SHP77 treated with DMSO at 0.1 percent for 48 hours (cell line): Measurements from ENCODE around the gene HPSE2.
"Not testable (repeated sequence)": the region's sequence is repeated elsewhere in the genome, so short reads cannot be mapped to it uniquely, and the experiment has no call there.

Experiments
- DNase-seq: peaks from one replicate; lab custom pipeline; 2025; lab: John Stamatoyannopoulos, UW

The HPSE2 gene

GRCh38 chr10:99235658-99236626 lies at the start of gene HPSE2:
Gene HPSE2 (minus strand): TSS chr10:99235852.
- DNase-seq = no peak

GRCh38 chr10:99280472-99280871 lies 44.8 kb upstream of the HPSE2 start:
- no peak for DNase-seq

- no peak for DNase-seq
Measured at GRCh38 chr10:99279626-99280111, 44.0 kb upstream of the HPSE2 start.

- peak; percentile 10 for DNase-seq
Measured at GRCh38 chr10:99276848-99277486, 41.3 kb upstream of the HPSE2 start.

- DNase-seq = peak; percentile 24
Measured at GRCh38 chr10:99266383-99266782, 30.7 kb upstream of the HPSE2 start.

GRCh38 chr10:99248824-99249223 lies 13.2 kb upstream of the HPSE2 start:
- DNase-seq = no peak

- not testable (repeated sequence) for DNase-seq
Measured at GRCh38 chr10:99247893-99248292, 12.2 kb upstream of the HPSE2 start.

- DNase-seq = no peak
Measured at GRCh38 chr10:99236627-99237309, 1.1 kb upstream of the HPSE2 start.

- DNase-seq = no peak
Measured at GRCh38 chr10:99234791-99235657, 628 bp downstream of the HPSE2 start.

GRCh38 chr10:99234041-99234790 lies 1.4 kb downstream of the HPSE2 start:
- no peak for DNase-seq

- no peak for DNase-seq
Measured at GRCh38 chr10:99233689-99234037, 2.0 kb downstream of the HPSE2 start.

GRCh38 chr10:99233000-99233688 lies 2.5 kb downstream of the HPSE2 start:
- DNase-seq = no peak

- DNase-seq = no peak
Measured at GRCh38 chr10:99232360-99232999, 3.2 kb downstream of the HPSE2 start.

GRCh38 chr10:99224766-99225165 lies 10.9 kb downstream of the HPSE2 start:
- no peak for DNase-seq

GRCh38 chr10:99207340-99207739 lies 28.3 kb downstream of the HPSE2 start:
- no peak for DNase-seq

- DNase-seq = no peak
Measured at GRCh38 chr10:99203310-99203709, 32.3 kb downstream of the HPSE2 start.

- no peak for DNase-seq
Measured at GRCh38 chr10:99172950-99173349, 62.7 kb downstream of the HPSE2 start.

- no peak for DNase-seq
Measured at GRCh38 chr10:99172128-99172738, 63.4 kb downstream of the HPSE2 start.

- no peak for DNase-seq
Measured at GRCh38 chr10:99170116-99170675, 65.5 kb downstream of the HPSE2 start.
